T-cell (primary cell): ENCODE measurements around the gene SLC26A11. TPM values are rescaled to one million over a fixed set of nuclear protein-coding genes. Genes with fewer than 3 reads are reported as not detected.
"Not testable (repeated sequence)": the region's sequence is repeated elsewhere in the genome, so short reads cannot be mapped to it uniquely, and the experiment has no call there.

Experiments used
- ATAC-seq, 4 experiments: fragments of 200-7000 bp in 3 of 4; fragments of 150-1000 bp in 1 of 4; cut with Tn5 transposase; replicated peaks in 1 of 4; 1 replicate in 3 of 4; 2 replicates in 1 of 4; pipeline ENCODE4 v1.10.0; 2021; ENCODE audit warnings: moderate library complexity in 3 of 4, mild to moderate bottlenecking in 2 of 4, moderate number of reproducible peaks in 1 of 4
- CTCF ChIA-PET, 2 donors: fragments of 300-600 bp; sonication (Branson Sonifier 250); formaldehyde crosslinking; loops; one replicate each; lab custom pipeline; 2022; ENCODE audit warnings: antibody characterized with exemption in 2 of 2; lab: Charles Lee
- POLR2A ChIA-PET, 2 donors: fragments of 300-600 bp; sonication (Branson Sonifier 250); formaldehyde crosslinking; loops; one replicate each; lab custom pipeline; 2022; ENCODE audit warnings: antibody characterized with exemption in 2 of 2; lab: Charles Lee
- DNase-seq, 35 experiments: peaks; one replicate each; pipeline versions ENCODE4 v3.0.0 to v3.0.0-alpha.2; 2013 to 2023
- H3K27ac ChIP-seq: one replicate; pipeline ENCODE4 v1.5.1; 2013; ENCODE audit warnings: low read length
- H3K27me3 ChIP-seq, 2 experiments: replicated peaks in 1 of 2; 1 replicate in 1 of 2; 2 replicates in 1 of 2; pipeline versions ENCODE4 v1.6.1 to v1.7.0; 2013; ENCODE audit warnings: low read length in 1 of 2, mixed read lengths in 1 of 2; ENCODE audit not compliant: control insufficient read depth in 2 of 2, insufficient read depth in 2 of 2; ENCODE audit errors: extremely low read depth in 1 of 2
- H3K36me3 ChIP-seq, 2 donors: 1 replicate in 1 of 2; 2 replicates in 1 of 2; pipeline versions ENCODE4 v1.6.1 to v1.7.0; 2013; ENCODE audit warnings: low read length in 1 of 2; ENCODE audit not compliant: control insufficient read depth in 2 of 2, insufficient read depth in 1 of 2; ENCODE audit errors: extremely low read depth in 1 of 2
- H3K4me1 ChIP-seq, 2 experiments: 1 replicate in 1 of 2; 2 replicates in 1 of 2; pipeline versions ENCODE4 v1.6.1 to v1.7.0; 2013; ENCODE audit warnings: low read length in 2 of 2, mixed read lengths in 1 of 2; ENCODE audit not compliant: insufficient read depth in 2 of 2, control insufficient read depth in 1 of 2; ENCODE audit errors: extremely low read depth in 1 of 2
- H3K4me3 ChIP-seq, 2 donors: 1 replicate in 1 of 2; 2 replicates in 1 of 2; pipeline versions ENCODE4 v1.5.1 to v1.7.0; 2013; ENCODE audit warnings: mild to moderate bottlenecking in 2 of 2, low read length in 1 of 2, moderate library complexity in 1 of 2; ENCODE audit not compliant: control insufficient read depth in 1 of 2; ENCODE audit errors: extremely low read depth in 1 of 2
- H3K9me3 ChIP-seq: 2 replicates; pipeline ENCODE4 v1.7.0; 2013
- H3K27ac Mint-ChIP-seq, 2 donors: one replicate each; pipeline ENCODE4 v1.8.0; 2020 to 2021; ENCODE audit warnings: mild to moderate bottlenecking in 2 of 2, mixed read lengths in 2 of 2
- H3K27me3 Mint-ChIP-seq, 2 donors: one replicate each; pipeline ENCODE4 v1.8.0; 2021 to 2022; ENCODE audit warnings: mixed read lengths in 2 of 2
- H3K36me3 Mint-ChIP-seq: one replicate; pipeline ENCODE4 v1.8.0; 2021; ENCODE audit warnings: mixed read lengths
- H3K4me1 Mint-ChIP-seq, 3 donors: one replicate each; pipeline ENCODE4 v1.8.0; 2020 to 2022; ENCODE audit warnings: mixed read lengths in 3 of 3, mild to moderate bottlenecking in 1 of 3
- H3K4me3 Mint-ChIP-seq, 3 donors: one replicate each; pipeline ENCODE4 v1.8.0; 2020 to 2022; ENCODE audit warnings: mild to moderate bottlenecking in 3 of 3, mixed read lengths in 3 of 3, moderate library complexity in 3 of 3
- H3K9me3 Mint-ChIP-seq, 3 donors: one replicate each; pipeline ENCODE4 v1.8.0; 2020 to 2022; ENCODE audit warnings: mixed read lengths in 3 of 3
- WGBS: methylation state at CpG from one replicate; pipeline ENCODE4 v1.1.5; 2013; ENCODE audit warnings: missing lambda C conversion rate; ENCODE audit not compliant: insufficient coverage; 5-methylcytosine and 5-hydroxymethylcytosine counted together
- total RNA-seq, 35 experiments: library from RNA in 6 of 35; stranded (reverse) in 6 of 35; fragments of 120-200 nt in 1 of 35; gene quantifications; one replicate each; pipeline versions ENCODE4 v1.2.1 to v1.2.4 and lab custom pipeline; 2013 to 2026

Gene SLC26A11
- total RNA-seq, 5 donors from 2014 or later (not counting 1 experiment from before 2014, with no cell fraction given) = 45.9 to 123 (median 112) TPM

- H3K27ac Mint-ChIP-seq = no peak overlapping the region
- H3K9me3 Mint-ChIP-seq = peaks cover 0 to 3% (median 0%) of the 10 kb centered on the region in 3 donors
- no peaks in the 10 kb centered on the region for H3K9me3 ChIP-seq
- no peaks in the 10 kb centered on the region for H3K27me3 Mint-ChIP-seq
- no peak overlapping the region for H3K4me3 Mint-ChIP-seq
- CTCF ChIA-PET = interaction anchor here in 1 of 2 donors (0.5 kb wide), 1 partner anchor 30 kb away, joined by 4 read pairs; no protein-coding TSS in a partner anchor
- H3K36me3 ChIP-seq = peaks cover 29 to 96% of the 10 kb centered on the region in 2 donors
- POLR2A ChIA-PET = no interaction called here
- WGBS = 90% methylated on average over 2 of the region's 5 CpGs
- peaks cover 0 to 3% of the 10 kb centered on the region in 2 experiments for H3K4me1 ChIP-seq
- peaks cover 62% of the 10 kb centered on the region for H3K36me3 Mint-ChIP-seq
- no peak for DNase-seq
- ATAC-seq = no peak
- H3K27ac ChIP-seq = no peak overlapping the region
- peaks cover 0 to 13% (median 11%) of the 10 kb centered on the region in 3 donors for H3K4me1 Mint-ChIP-seq
- H3K27me3 ChIP-seq = no peaks in the 10 kb centered on the region
- no peak overlapping the region for H3K4me3 ChIP-seq
Measured at GRCh38 chr17:80295146-80295545, 74.9 kb downstream of the SLC26A11 start.

GRCh38 chr17:80295559-80295958 lies 75.3 kb downstream of the SLC26A11 start:
- peaks cover 0 to 3% (median 0%) of the 10 kb centered on the region in 3 donors for H3K9me3 Mint-ChIP-seq
- WGBS = 100% methylated on average over 1 of the region's 6 CpGs
- Histone ChIP-seq H3K4me3 (no peak overlapping the region), H3K27me3 (no peaks in the 10 kb centered on the region), H3K9me3 (no peaks in the 10 kb centered on the region), H3K36me3 (peaks cover 28 to 96% of the 10 kb centered on the region in 2 donors), H3K4me1 (peaks cover 0 to 3% of the 10 kb centered on the region in 2 experiments), H3K27ac (no peak overlapping the region)
- no peak for DNase-seq
- CTCF ChIA-PET = no interaction called here
- H3K4me1 Mint-ChIP-seq = peaks cover 0 to 13% (median 12%) of the 10 kb centered on the region in 3 donors
- H3K36me3 Mint-ChIP-seq = peaks cover 63% of the 10 kb centered on the region
- POLR2A ChIA-PET = interaction anchor here in 1 of 2 donors (0.6 kb wide), 1 partner anchor 30 kb away, joined by 3 read pairs; no protein-coding TSS in a partner anchor
- H3K27ac Mint-ChIP-seq = no peak overlapping the region
- H3K27me3 Mint-ChIP-seq = no peaks in the 10 kb centered on the region
- no peak for ATAC-seq
- no peak overlapping the region for H3K4me3 Mint-ChIP-seq

- peaks cover 28 to 96% of the 10 kb centered on the region in 2 donors for H3K36me3 ChIP-seq
- peaks cover 0 to 3% of the 10 kb centered on the region in 2 experiments for H3K4me1 ChIP-seq
- Mint-ChIP-seq H3K4me3 (no peak overlapping the region), H3K9me3 (peaks cover 0 to 3% (median 0%) of the 10 kb centered on the region in 3 donors), H3K27me3 (no peaks in the 10 kb centered on the region), H3K27ac (no peak overlapping the region), H3K36me3 (peaks cover 67% of the 10 kb centered on the region), H3K4me1 (peaks cover 0 to 14% (median 14%) of the 10 kb centered on the region in 3 donors)
- no peak overlapping the region for H3K27ac ChIP-seq
- H3K4me3 ChIP-seq = no peak overlapping the region
- WGBS = 90% methylated on average over 12 of the region's 14 CpGs
- CTCF ChIA-PET = no interaction called here
- no peak for ATAC-seq
- no peaks in the 10 kb centered on the region for H3K27me3 ChIP-seq
- POLR2A ChIA-PET = interaction anchor here in 1 of 2 donors (0.6 kb wide), 1 partner anchor 31 kb away, joined by 3 read pairs; no protein-coding TSS in a partner anchor
- no peaks in the 10 kb centered on the region for H3K9me3 ChIP-seq
- DNase-seq = no peak
Measured at GRCh38 chr17:80296221-80296620, 76.0 kb downstream of the SLC26A11 start.

- ChIA-PET CTCF (no interaction called here), POLR2A (no interaction called here)
- peaks cover 71% of the 10 kb centered on the region for H3K36me3 Mint-ChIP-seq
- Histone ChIP-seq H3K4me3 (no peak overlapping the region), H3K9me3 (no peaks in the 10 kb centered on the region), H3K27ac (no peak overlapping the region), H3K36me3 (peaks cover 33 to 94% of the 10 kb centered on the region in 2 donors), H3K27me3 (no peaks in the 10 kb centered on the region), H3K4me1 (peaks cover 0 to 3% of the 10 kb centered on the region in 2 experiments)
- no peaks in the 10 kb centered on the region for H3K27me3 Mint-ChIP-seq
- peaks cover 0 to 14% (median 11%) of the 10 kb centered on the region in 3 donors for H3K4me1 Mint-ChIP-seq
- H3K4me3 Mint-ChIP-seq = no peak overlapping the region
- ATAC-seq (no peak), DNase-seq (no peak)
- 98% methylated on average over 19 of the region's 19 CpGs for WGBS
- H3K27ac Mint-ChIP-seq = no peak overlapping the region
- peaks cover 0 to 11% (median 0%) of the 10 kb centered on the region in 3 donors for H3K9me3 Mint-ChIP-seq
Measured at GRCh38 chr17:80297996-80298560, 77.9 kb downstream of the SLC26A11 start.

GRCh38 chr17:80299350-80300100 lies 79.3 kb downstream of the SLC26A11 start:
- DNase-seq, CTCF ChIA-PET, H3K4me3 Mint-ChIP-seq, H3K4me3 ChIP-seq, H3K27ac Mint-ChIP-seq, POLR2A ChIA-PET, H3K27me3 ChIP-seq, H3K9me3 ChIP-seq, H3K27ac ChIP-seq, ATAC-seq, H3K4me1 ChIP-seq, H3K27me3 Mint-ChIP-seq: not testable (repeated sequence)
- Mint-ChIP-seq H3K36me3 (peaks cover 75% of the 10 kb centered on the region), H3K9me3 (peaks cover 0 to 11% (median 2%) of the 10 kb centered on the region in 3 donors), H3K4me1 (peaks cover 0 to 10% (median 5%) of the 10 kb centered on the region in 3 donors)
- WGBS = 100% methylated on average over 1 of the region's 4 CpGs
- peaks cover 25 to 95% of the 10 kb centered on the region in 2 donors for H3K36me3 ChIP-seq

- H3K27me3 ChIP-seq, POLR2A ChIA-PET, H3K27ac ChIP-seq, ATAC-seq, CTCF ChIA-PET, H3K27me3 Mint-ChIP-seq, H3K4me1 ChIP-seq, DNase-seq, H3K9me3 ChIP-seq, H3K4me3 Mint-ChIP-seq, H3K4me3 ChIP-seq, H3K4me1 Mint-ChIP-seq: not testable (repeated sequence)
- WGBS = 83% methylated on average over 1 of the region's 2 CpGs
- H3K36me3 Mint-ChIP-seq = peaks cover 72% of the 10 kb centered on the region
- H3K27ac Mint-ChIP-seq = peak overlapping the region in 1 of 2 donors; percentile 39
- peaks cover 16 to 94% of the 10 kb centered on the region in 2 donors for H3K36me3 ChIP-seq
- H3K9me3 Mint-ChIP-seq = peaks cover 0 to 14% (median 2%) of the 10 kb centered on the region in 3 donors
Measured at GRCh38 chr17:80300756-80301155, 80.5 kb downstream of the SLC26A11 start.
